Glutamatergic neuron (in vitro differentiated cells): ENCODE results near the gene FAM81A. TPM values are rescaled to one million over a fixed set of nuclear protein-coding genes. Genes with fewer than 3 reads are reported as not detected.

ENCODE experiments used
- DNase-seq: peaks from one replicate; pipeline ENCODE4 v3.0.0; 2022
- H3K27ac Mint-ChIP-seq: one replicate; pipeline ENCODE4 v1.8.0; 2020; ENCODE audit warnings: mild to moderate bottlenecking, mixed read lengths, inconsistent platforms; ENCODE audit not compliant: unreplicated experiment
- H3K27me3 Mint-ChIP-seq: one replicate; pipeline ENCODE4 v1.8.0; 2020; ENCODE audit warnings: mild to moderate bottlenecking, moderate library complexity, mixed read lengths, inconsistent platforms; ENCODE audit not compliant: unreplicated experiment
- H3K36me3 Mint-ChIP-seq: one replicate; pipeline ENCODE4 v1.8.0; 2020; ENCODE audit warnings: mild to moderate bottlenecking, mixed read lengths, inconsistent platforms; ENCODE audit not compliant: unreplicated experiment
- H3K4me1 Mint-ChIP-seq: one replicate; pipeline ENCODE4 v1.8.0; 2020; ENCODE audit warnings: mild to moderate bottlenecking, low read depth, mixed read lengths, inconsistent platforms; ENCODE audit not compliant: unreplicated experiment
- H3K4me3 Mint-ChIP-seq: one replicate; pipeline ENCODE4 v1.8.0; 2020; ENCODE audit warnings: mild to moderate bottlenecking, mixed read lengths, inconsistent platforms; ENCODE audit not compliant: unreplicated experiment
- H3K9me3 Mint-ChIP-seq: one replicate; pipeline ENCODE4 v1.8.0; 2020; ENCODE audit warnings: mild to moderate bottlenecking, moderate library complexity, mixed read lengths, inconsistent platforms; ENCODE audit not compliant: unreplicated experiment
- CTCF ChIP-seq: fragments of 200-600 bp; sonication (generic); IDR thresholded peaks from one replicate; pipeline ENCODE4 v1.5.0; 2021; ENCODE audit not compliant: partially characterized antibody, unreplicated experiment
- total RNA-seq: library from RNA; stranded (reverse); fragmentation: NEBNext Ultra II Directional; extraction: Animal tissue kit (Norgen Biotek cat#: 25700); gene quantifications from one replicate; pipeline ENCODE4 v1.2.1, GENCODE V29; 2021; ENCODE audit not compliant: unreplicated experiment

The FAM81A gene
- total RNA-seq, 1 donor from 2014 or later = not detected

- Mint-ChIP-seq H3K9me3 (no peaks in the 10 kb centered on the region), H3K4me3 (no peak overlapping the region), H3K27me3 (no peaks in the 10 kb centered on the region), H3K4me1 (peaks cover 4% of the 10 kb centered on the region), H3K36me3 (no peaks in the 10 kb centered on the region), H3K27ac (no peak overlapping the region)
- DNase-seq = no peak
- TF ChIP-seq CTCF = no peak
Measured at GRCh38 chr15:59570315-59570714, 132.3 kb downstream of the FAM81A start.

- H3K36me3 Mint-ChIP-seq = no peaks in the 10 kb centered on the region
- no peak overlapping the region for H3K4me3 Mint-ChIP-seq
- H3K27me3 Mint-ChIP-seq = no peaks in the 10 kb centered on the region
- peaks cover 4% of the 10 kb centered on the region for H3K4me1 Mint-ChIP-seq
- no peak for DNase-seq
- TF ChIP-seq CTCF = no peak
- no peaks in the 10 kb centered on the region for H3K9me3 Mint-ChIP-seq
- no peak overlapping the region for H3K27ac Mint-ChIP-seq
Measured at GRCh38 chr15:59571606-59572005, 133.6 kb downstream of the FAM81A start.

Other genes with a start within 250 kb of the FAM81A start
- gene LDHAL6B, start 231.3 kb upstream of the FAM81A start, total RNA-seq = not detected
- 7.9 TPM for gene MYO1E, start 65.3 kb upstream of the FAM81A start, total RNA-seq
- not detected for gene GCNT3, start 173.6 kb downstream of the FAM81A start, total RNA-seq
- 105 TPM for gene GTF2A2, start 219.3 kb downstream of the FAM81A start, total RNA-seq